GM19240 (cell line): ENCODE measurements around the gene FAM110A.
"Not testable (repeated sequence)": the region's sequence is repeated elsewhere in the genome, so short reads cannot be mapped to it uniquely, and the experiment has no call there.

Experiments
- DNase-seq: peaks from one replicate; pipeline ENCODE4 v3.0.0; 2011; ENCODE audit warnings: low spot score; ENCODE audit not compliant: insufficient read length

The FAM110A gene

GRCh38 chr20:870758-871157, 37.2 kb downstream of the FAM110A start:
- DNase-seq = no peak

DNA sequence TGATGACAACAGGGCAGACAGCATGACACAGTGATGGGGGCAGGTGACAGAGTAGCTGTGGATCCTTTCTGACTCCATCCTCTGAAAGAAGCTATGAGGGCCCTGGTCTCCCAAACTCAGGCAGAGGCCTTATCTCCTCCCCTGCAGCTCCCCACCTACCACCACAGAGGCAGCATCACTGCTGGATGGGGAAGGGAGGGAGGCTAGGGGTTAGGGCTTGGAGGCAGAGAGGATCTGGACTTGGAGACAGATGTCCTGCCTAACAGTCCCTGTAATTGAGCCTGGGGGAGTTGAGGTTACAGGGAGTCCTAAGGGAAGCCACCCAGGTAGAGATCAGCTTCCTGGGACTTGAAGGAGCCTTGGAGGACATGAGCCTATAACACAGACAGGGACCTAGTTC, 37.9 kb downstream of the FAM110A start:
- DNase-seq = no peak

DNA sequence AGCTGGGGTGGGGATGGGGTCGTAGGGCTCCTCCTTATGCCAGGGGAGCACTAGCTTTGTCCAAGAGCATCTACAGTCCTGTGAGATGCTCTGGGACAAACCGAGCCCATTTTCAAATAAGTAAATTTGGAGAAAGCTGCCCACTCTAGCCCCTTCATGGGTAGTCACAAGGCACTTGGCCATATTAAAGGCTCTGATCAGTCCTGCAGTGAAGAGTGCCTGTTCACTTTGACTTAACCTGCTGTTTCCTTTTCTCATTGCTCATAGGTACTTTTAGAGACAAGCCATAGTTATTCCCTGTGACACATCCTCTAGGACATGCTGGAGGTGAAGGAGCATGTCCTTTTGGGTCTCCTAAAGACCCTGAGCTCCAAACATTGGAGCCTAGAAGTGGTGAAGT, 38.4 kb downstream of the FAM110A start:
- DNase-seq = no peak

GRCh38 chr20:872855-873520, 39.5 kb downstream of the FAM110A start:
- no peak for DNase-seq

DNA sequence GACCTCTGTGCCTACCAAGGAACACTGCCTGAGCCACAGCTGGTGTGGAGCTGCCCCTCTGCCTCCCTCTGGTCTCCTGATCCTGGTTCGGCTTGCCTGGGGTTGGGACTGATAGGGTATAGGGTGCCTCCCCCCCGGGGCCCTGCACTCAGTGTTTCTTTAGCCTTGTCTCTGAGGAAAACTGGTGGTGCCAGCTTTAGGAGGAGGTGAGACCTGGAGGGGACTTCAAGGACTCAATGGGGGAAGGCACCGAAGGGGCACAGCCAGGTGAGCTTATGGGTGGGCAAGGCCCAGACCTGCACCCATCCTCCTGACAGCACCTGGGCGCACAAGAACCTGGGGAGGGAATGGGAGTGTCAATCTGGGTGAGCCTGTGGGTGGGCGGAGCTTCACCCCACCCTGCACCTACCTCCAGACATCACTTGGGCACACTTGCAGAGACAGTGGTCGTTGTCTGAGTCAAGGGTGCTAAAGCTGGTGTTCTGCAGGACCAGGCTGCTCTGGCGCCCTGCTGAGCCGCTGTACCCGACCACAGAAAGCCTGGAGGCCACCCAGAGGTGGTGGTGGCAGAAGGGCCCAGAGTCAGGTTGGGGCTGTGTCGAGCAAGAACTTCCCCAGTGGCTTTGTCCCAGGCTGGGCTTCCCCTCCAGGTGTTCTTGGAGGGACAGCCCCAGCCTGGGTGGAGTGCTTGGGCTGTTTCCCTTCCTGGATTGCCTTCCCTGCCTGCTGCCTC, 40.5 kb downstream of the FAM110A start:
- no peak for DNase-seq

- DNase-seq = no peak
These were observed 41.6 kb downstream of the FAM110A start for GRCh38 chr20:875115-875514.

- DNase-seq = no peak
These were observed 44.3 kb downstream of the FAM110A start for GRCh38 chr20:877814-878213.

GRCh38 chr20:878511-879307, 45.2 kb downstream of the FAM110A start:
- DNase-seq = no peak

- no peak for DNase-seq
These were observed 46.1 kb downstream of the FAM110A start for GRCh38 chr20:879626-880025.

- no peak for DNase-seq
These were observed 47.7 kb downstream of the FAM110A start for GRCh38 chr20:881051-881782.

- no peak for DNase-seq
These were observed 48.2 kb downstream of the FAM110A start for GRCh38 chr20:881783-882144.

DNA sequence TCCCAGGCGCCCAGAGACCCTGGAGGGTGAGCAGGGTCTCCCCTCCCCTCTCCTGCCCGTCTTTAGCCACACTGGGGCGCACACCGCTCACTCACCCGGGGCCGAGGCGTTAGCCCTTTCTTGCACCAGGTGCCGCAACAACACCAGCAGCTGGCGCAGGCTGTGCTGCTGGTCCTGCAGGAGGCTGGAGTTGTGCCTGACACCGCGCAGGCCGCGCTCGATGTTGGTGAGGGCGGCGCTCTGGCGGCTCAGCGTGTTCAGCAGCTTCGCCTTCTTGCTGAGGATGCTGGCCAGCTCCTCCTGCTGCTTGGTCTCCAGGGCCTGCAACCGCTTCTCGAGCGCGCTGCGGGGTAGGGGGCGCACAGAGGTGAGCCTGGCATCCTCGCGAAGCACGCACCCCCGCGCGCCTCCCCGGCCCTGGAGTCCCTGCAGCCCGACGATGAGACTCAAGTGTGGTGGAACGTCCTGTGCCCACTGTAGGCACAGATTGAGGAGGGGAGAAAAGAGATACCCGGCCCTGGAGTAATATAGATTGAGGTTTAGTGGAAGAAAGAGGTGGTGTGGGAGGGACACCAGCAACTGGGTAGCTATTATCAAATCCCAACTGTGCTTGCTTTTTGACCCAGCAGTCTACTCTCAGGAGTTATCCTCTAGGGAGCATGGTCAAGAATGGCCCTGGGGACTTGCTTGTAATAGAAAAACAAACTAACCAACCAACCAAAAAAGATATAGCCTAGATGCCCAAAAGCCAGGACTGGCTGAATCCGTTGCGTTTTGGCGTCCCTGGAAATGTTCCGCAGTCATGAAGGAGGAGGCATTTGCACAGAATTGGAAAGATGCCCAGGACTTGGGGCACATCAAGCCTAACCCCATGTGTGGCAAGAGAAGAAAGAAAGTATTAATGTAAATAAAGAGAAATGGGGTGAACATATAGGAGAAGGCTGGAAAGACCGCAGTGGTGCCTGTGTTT, 51.8 kb downstream of the FAM110A start:
- DNase-seq = no peak

- no peak for DNase-seq
These were observed 53.6 kb downstream of the FAM110A start for GRCh38 chr20:887137-887536.

DNA sequence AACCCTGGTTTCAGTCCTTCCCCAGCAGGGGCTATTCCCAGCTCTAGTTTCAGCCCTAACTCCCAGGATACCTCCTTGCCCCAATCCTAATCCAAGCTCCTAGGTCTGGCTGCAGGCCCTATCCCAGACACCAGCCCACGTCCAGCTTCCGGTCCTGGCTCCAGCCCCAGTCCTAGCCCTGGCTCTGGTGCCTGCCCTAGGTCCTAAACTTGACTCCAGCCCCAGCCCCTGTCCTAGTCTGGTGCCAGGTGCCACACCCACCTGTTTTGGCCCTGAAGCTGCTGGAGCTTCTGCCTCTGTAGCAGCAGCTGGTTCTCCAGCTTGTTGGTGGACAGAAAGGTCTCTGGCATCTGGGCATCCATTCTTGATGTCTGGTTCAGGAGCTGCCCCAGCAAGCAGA, 54.5 kb downstream of the FAM110A start:
- DNase-seq = no peak

- DNase-seq = no peak
These were observed 55.6 kb downstream of the FAM110A start for GRCh38 chr20:889106-889505.

- no peak for DNase-seq
These were observed 56.5 kb downstream of the FAM110A start for GRCh38 chr20:889932-890463.

- no peak for DNase-seq
These were observed 57.1 kb downstream of the FAM110A start for GRCh38 chr20:890666-891057.

DNA sequence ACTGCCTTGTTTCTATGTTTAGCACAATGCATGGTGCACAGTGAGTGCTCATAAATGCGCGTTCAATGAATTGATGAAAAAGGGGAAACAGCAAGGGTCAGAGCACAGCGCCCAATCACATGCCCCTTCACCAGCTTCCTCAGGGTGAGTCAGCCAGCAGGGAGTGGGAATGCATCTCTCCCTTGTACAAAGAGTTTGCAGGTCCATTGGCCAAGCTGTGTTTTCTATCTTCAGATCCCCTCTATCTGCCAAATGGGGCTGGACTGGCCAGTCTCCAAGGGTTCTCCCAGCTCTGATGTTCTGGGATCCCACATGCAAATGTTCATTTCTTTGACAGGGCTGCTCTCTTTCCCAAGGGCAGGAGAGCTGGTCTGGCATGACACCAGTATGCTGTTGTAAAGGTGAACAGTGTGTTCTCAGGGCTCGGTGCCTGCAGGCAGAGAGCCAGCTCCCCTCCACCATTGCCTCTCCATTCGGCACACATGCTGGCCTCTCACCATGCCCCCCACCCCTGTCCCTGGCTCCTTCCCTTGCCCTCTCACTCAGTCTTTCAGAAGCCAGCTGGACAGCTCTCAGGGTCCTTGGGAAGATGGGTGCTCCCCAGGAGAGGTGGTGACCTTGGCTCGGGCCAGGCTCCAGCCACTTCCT, 57.7 kb downstream of the FAM110A start:
- no peak for DNase-seq

DNA sequence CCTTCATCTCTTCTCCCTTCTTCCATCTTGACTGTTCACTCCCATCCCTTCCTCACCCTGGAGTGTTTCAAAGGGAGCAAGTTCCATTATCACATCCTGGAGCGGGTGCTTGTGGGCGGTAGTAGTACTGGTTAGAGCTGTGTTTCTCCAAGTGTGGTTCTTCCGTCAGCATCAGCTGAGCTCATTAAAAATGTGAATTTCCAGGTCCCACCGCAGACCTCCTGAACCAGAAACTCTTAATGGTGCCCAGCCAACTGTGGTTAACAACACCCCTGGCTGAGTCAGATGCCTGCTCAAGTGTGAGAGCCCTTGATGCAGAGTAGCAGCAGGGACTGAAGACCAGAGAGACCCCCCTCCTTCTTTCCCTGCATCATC, 58.2 kb downstream of the FAM110A start:
- no peak for DNase-seq

- DNase-seq = not testable (repeated sequence)
These were observed 58.9 kb downstream of the FAM110A start for GRCh38 chr20:892371-892770.
